SK-N-MC (cell line): ENCODE data around the gene GCK.

Experiments
- EZH2 ChIP-seq: fragments of 200-600 bp; sonication (generic); IDR thresholded peaks from one replicate; pipeline ENCODE4 v1.6.1; 2017; ENCODE audit warnings: antibody characterized with exemption
- POLR2AphosphoS5 ChIP-seq: IDR thresholded peaks from 2 replicates; pipeline ENCODE4 v1.6.1; 2012; ENCODE audit warnings: mild to moderate bottlenecking, low read depth, low read length, borderline replicate concordance

GRCh38 chr7:44103923-44104859 is 85.0 kb downstream of the GCK start, which contains the start of gene AEBP1:
- peak; percentile 33; the same call in 1 of the 2 replicates for TF ChIP-seq POLR2AphosphoS5
- TF ChIP-seq EZH2: no peak
